ENCODE data around the gene COL26A1. TPM values are rescaled to one million over a fixed set of nuclear protein-coding genes. Genes with fewer than 3 reads are reported as not detected.

Gene COL26A1
- total RNA-seq, 4 donors from 2014 or later, result not detected

- intact Hi-C loops (cut with DNase I; ENCODE audit: low total_unique reads), result no loop called here
- TF ChIP-seq EP300 (IDR thresholded peaks at IDR 0.05; ENCODE audit: low read depth) (no peak), POLR2AphosphoS5 (IDR thresholded peaks at IDR 0.05) (no peak), CTCF (IDR thresholded peaks at IDR 0.05) (no peak), POLR2A (IDR thresholded peaks at IDR 0.05) (no peak)
- WGBS, 2 donors (ENCODE audit: low coverage in 1 of 2), result 64 to 80% methylated on average over 3 to 16 of the region's 16 CpGs
Measured at GRCh38 chr7:101531726-101532357, 169.2 kb downstream of the COL26A1 start.

GRCh38 chr7:101532400-101533102 lies 169.9 kb downstream of the COL26A1 start:
- TF ChIP-seq EP300 (IDR thresholded peaks at IDR 0.05; ENCODE audit: low read depth) (no peak), POLR2AphosphoS5 (IDR thresholded peaks at IDR 0.05) (no peak), POLR2A (IDR thresholded peaks at IDR 0.05) (no peak), CTCF (IDR thresholded peaks at IDR 0.05) (no peak)
- no peaks in the 10 kb centered on the region for H3K36me3 ChIP-seq
- H3K4me3 ChIP-seq, result no peak overlapping the region
- no peaks in the 10 kb centered on the region for H3K4me1 ChIP-seq
- no peaks in the 10 kb centered on the region for H3K9me3 ChIP-seq
- no peaks in the 10 kb centered on the region for H3K27me3 ChIP-seq
- in situ Hi-C loops (cut with MboI; ENCODE audit: low pct_ligation_motif_present in 1 of 4, low pct_unique_long_range_greater_than_20kb in 1 of 4, low sequenced_read_pairs in 3 of 4) (loop anchor here in 1 of 4 donors (25.0 kb wide), 1 partner anchor 855 kb away; the partner anchor contains the start of gene PRKRIP1), intact Hi-C loops (cut with DNase I; ENCODE audit: low total_unique reads) (no loop called here)
- H3K27ac ChIP-seq, result no peak overlapping the region
- DNase-seq, result no peak
- 50 to 94% methylated on average over 1 to 4 of the region's 4 CpGs for WGBS, 2 donors (ENCODE audit: low coverage in 1 of 2)

More at GRCh38 chr7:101531726-101532357, 169.2 kb downstream of the COL26A1 start:
- no peak for DNase-seq
- no peak overlapping the region for H3K4me3 ChIP-seq
- H3K27me3 ChIP-seq, result no peaks in the 10 kb centered on the region
- no peak overlapping the region for H3K27ac ChIP-seq
- no peaks in the 10 kb centered on the region for H3K4me1 ChIP-seq
- no peaks in the 10 kb centered on the region for H3K9me3 ChIP-seq
- H3K36me3 ChIP-seq, result no peaks in the 10 kb centered on the region
- in situ Hi-C loops (cut with MboI; ENCODE audit: low pct_ligation_motif_present in 1 of 4, low pct_unique_long_range_greater_than_20kb in 1 of 4, low sequenced_read_pairs in 3 of 4), result loop anchor here in 1 of 4 donors (25.0 kb wide), 1 partner anchor 855 kb away; the partner anchor contains the start of gene PRKRIP1

- Histone ChIP-seq H3K27me3 (no peaks in the 10 kb centered on the region), H3K9me3 (no peaks in the 10 kb centered on the region), H3K27ac (no peak overlapping the region), H3K4me3 (no peak overlapping the region), H3K36me3 (no peaks in the 10 kb centered on the region), H3K4me1 (no peaks in the 10 kb centered on the region)
- intact Hi-C loops (cut with DNase I; ENCODE audit: low total_unique reads), result no loop called here
- in situ Hi-C loops (cut with MboI; ENCODE audit: low pct_ligation_motif_present in 1 of 4, low pct_unique_long_range_greater_than_20kb in 1 of 4, low sequenced_read_pairs in 3 of 4), result loop anchor here in 1 of 4 donors (25.0 kb wide), 1 partner anchor 854 kb away; the partner anchor contains the start of gene PRKRIP1
- TF ChIP-seq CTCF (IDR thresholded peaks at IDR 0.05) (no peak), POLR2AphosphoS5 (IDR thresholded peaks at IDR 0.05) (no peak), POLR2A (IDR thresholded peaks at IDR 0.05) (no peak), EP300 (IDR thresholded peaks at IDR 0.05; ENCODE audit: low read depth) (no peak)
- DNase-seq, result no peak
- WGBS, 2 donors (ENCODE audit: low coverage in 1 of 2), result 81% methylated on average over 7 of the region's 7 CpGs; no CpG with 5 or more reads in 1 of the 2 donors
Measured at GRCh38 chr7:101533103-101533465, 170.4 kb downstream of the COL26A1 start.

- intact Hi-C loops (cut with DNase I; ENCODE audit: low total_unique reads) (no loop called here), in situ Hi-C loops (cut with MboI; ENCODE audit: low pct_ligation_motif_present in 1 of 4, low pct_unique_long_range_greater_than_20kb in 1 of 4, low sequenced_read_pairs in 3 of 4) (loop anchor here in 1 of 4 donors (25.0 kb wide), 1 partner anchor 853 kb away; the partner anchor contains the start of gene PRKRIP1)
- Histone ChIP-seq H3K4me1 (no peaks in the 10 kb centered on the region), H3K27me3 (no peaks in the 10 kb centered on the region), H3K36me3 (no peaks in the 10 kb centered on the region), H3K9me3 (no peaks in the 10 kb centered on the region), H3K27ac (no peak overlapping the region), H3K4me3 (no peak overlapping the region)
- no peak for TF ChIP-seq CTCF (IDR thresholded peaks at IDR 0.05)
- TF ChIP-seq EP300 (IDR thresholded peaks at IDR 0.05; ENCODE audit: low read depth), result no peak
- no peak for TF ChIP-seq POLR2AphosphoS5 (IDR thresholded peaks at IDR 0.05)
- no peak for TF ChIP-seq POLR2A (IDR thresholded peaks at IDR 0.05)
- no peak for DNase-seq
- WGBS, 2 donors (ENCODE audit: low coverage in 1 of 2), result 74 to 93% methylated on average over 3 to 8 of the region's 8 CpGs
Measured at GRCh38 chr7:101534015-101534803, 171.5 kb downstream of the COL26A1 start.

Measured in transverse colon (tissue), 4 donors.